NCI-H524 (cell line): ENCODE measurements around the gene NUDT22.

Experiments used
- DNase-seq, 2 experiments: peaks; one replicate each; lab custom pipeline; 2025; lab: John Stamatoyannopoulos, UW

NUDT22 gene

GRCh38 chr11:64275031-64275800 is 49.1 kb downstream of the NUDT22 start:
- no peak for DNase-seq

DNA sequence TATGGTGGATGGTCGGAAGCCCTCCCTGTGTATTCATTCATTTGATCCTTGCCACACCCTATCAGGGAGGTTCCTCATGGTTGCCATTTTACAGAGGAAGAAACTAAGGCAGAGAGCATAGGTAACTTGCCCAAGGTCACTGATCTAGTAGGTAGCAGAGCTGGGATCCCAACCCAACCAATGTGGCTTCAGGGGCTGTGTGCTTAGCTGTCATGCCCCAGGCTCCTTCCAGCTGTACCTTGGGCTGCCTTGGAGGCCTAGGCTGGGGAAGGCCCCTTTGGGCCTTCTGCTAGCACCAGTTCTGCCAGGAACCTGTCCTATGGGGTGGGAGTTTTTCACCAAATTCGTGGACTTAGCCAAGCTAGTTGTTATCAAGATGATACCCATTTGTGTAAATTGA is 49.8 kb downstream of the NUDT22 start:
- DNase-seq, result no peak

DNA sequence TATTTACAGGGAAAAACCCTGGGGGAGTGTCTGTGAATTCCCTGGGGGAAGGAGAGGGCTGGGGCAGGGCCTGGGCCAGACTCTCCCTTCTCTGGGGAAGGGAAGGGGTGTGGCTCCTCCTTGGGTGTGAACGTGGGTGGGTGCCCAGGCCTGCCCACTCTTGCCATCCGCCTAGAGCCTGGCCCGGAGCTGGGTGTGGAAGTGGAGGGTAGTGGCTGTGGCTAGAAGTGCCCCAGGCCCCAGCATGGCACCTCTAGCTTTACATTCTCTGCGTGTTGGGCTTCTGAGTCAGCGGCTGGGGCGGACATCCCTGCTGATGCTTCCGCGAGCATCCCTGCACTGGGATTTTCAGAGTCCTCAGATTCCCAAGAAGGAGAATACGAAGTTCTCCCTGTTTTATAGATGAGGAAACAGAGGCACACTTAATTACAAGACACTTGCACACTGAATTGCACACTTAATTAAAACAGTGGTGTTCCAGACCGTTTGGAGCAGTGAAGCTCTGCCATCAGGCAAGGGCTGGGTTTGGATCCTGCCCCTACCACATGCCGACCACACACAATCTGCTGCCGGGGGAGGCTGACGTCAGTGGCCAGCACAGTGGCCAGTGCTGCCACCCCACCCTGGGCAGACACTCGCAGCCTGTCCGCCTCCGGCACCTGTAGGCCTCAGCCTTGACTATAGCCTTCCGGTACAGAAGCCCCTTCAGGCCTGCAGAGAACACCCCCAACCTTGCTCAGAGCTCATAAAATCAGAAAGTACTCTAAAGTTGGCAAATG is 50.8 kb downstream of the NUDT22 start:
- no peak for DNase-seq

DNA sequence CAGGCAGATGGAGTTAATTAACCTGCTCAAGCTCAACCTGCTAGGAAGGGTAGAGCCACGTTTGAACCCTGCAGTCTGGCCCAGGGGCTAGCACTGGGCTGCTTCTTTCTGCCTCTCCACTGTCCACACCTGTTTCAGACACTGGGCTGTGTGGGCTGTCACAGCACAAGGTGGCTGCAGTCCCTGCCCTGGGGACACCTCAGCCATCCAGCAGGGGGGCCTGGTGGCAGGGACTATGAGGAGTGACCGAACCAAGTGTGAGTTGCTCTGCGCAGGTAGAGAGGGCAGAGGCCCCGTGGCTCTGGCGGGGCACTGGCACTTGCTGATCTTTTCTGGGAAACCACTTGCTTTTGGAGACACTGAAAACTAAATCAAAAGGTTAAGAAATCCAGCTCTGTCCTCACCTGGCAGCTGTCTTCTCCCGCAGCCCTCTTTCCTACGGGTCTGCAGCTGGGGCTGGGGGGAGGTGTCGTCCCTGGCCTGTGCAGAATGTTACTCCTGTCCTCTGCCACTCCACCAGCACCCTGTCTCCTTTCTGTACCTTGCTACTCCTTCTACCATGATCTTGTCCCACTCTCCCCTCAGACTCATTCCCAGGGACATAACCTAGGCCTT is 52.6 kb downstream of the NUDT22 start:
- no peak for DNase-seq
